SK-N-SH (cell line): ENCODE results near the gene FBXL5.

Source experiments
- POLR2AphosphoS5 ChIP-seq: IDR thresholded peaks from 2 replicates; pipeline ENCODE4 v1.6.1; 2012; ENCODE audit warnings: low read depth, low read length
- RCOR1 ChIP-seq: fragments of 150-350 bp; IDR thresholded peaks from 2 replicates; pipeline ENCODE4 v1.6.1; 2017; ENCODE audit warnings: antibody characterized with exemption, low read length

DNA sequence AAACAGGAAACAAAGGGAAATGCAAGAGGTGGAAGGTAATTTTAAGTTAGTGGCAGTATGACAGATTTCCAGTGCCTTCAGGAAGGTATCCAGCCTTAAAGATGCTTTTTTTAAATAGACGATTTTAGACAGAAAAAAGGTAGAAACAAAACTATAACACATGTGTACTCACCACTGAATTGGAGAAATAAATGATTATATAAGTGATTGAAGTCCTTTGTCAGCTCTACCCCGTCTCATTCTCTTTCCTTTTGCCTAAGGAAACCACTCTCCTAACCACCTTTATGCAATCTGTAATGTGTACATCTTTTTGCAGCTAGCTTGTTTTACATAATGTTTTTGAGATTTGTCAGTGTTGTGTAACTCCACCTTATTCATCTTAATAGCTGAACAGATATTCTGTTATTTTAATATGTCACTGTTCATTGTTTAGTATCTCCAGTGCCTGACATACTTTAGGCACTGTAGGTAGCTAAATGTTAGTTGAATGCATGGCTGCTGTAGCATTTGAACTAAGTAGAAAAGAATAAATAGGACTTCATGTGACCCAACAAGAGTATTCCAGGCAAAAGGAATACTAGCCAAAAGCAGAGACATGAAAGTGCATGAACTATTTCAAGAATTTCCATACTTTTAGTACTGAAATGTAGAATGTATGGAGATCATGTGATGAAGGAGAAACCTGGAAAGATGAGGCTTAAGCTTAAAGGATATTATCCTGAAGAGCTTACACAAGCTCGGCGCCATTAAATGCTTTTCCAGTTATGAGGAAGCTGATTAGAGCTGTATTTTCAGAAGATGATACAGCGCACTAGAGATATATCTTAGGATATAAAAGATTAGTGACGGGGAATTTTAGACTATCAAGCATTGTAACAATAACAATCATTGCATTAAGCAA is 27.3 kb upstream of the FBXL5 start:
- TF ChIP-seq POLR2AphosphoS5 (no peak), RCOR1 (no peak)
